DOHH2 (cell line): ENCODE measurements around the gene C12orf76.

Source experiments
- CTCF ChIP-seq: fragments of 200-600 bp; sonication (generic); IDR thresholded peaks from one replicate; pipeline ENCODE4 v1.5.1; 2014; ENCODE audit warnings: antibody characterized with exemption, mild to moderate bottlenecking, low read depth, low read length; ENCODE audit not compliant: poor library complexity, severe bottlenecking
- EZH2phosphoT487 ChIP-seq: fragments of 200-600 bp; sonication (generic); IDR thresholded peaks from 2 replicates; pipeline ENCODE4 v1.6.1; 2017; ENCODE audit warnings: borderline replicate concordance, mild to moderate bottlenecking, antibody characterized with exemption, low read length, moderate library complexity, mixed read lengths

DNA sequence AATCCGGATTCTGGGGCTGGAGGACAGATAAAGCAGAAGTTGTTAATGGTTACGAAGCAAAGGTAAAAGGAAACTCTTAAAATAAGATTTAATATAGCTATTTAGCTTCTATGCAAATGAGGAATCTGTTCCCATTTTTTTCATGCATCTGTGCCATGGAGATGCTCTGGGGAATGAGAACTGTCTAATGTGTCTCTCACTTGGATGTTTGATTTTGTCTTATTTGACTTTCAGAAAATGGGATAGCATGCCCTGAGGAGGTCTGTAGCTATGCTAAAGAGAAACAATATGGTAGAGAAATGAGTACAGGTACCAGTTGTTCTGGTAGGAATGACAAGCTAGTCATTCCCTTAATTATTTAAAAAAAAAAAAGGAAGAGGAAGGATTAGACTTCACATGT lies 24.3 kb downstream of the C12orf76 start:
- TF ChIP-seq CTCF (no peak), EZH2phosphoT487 (no peak)
